Measurements from ENCODE around the gene MYO7B. TPM values are rescaled to one million over a fixed set of nuclear protein-coding genes. Genes with fewer than 3 reads are reported as not detected.
"Not testable (repeated sequence)": the region's sequence is repeated elsewhere in the genome, so short reads cannot be mapped to it uniquely, and the experiment has no call there.

MYO7B gene
- total RNA-seq, 4 donors from 2014 or later, result 0.07 to 0.83 (median 0.51) TPM; not detected in 1

- Histone ChIP-seq H3K4me1 (no peaks in the 10 kb centered on the region), H3K4me3 (no peak overlapping the region), H3K27ac (no peak overlapping the region), H3K36me3 (no peaks in the 10 kb centered on the region), H3K9me3 (no peaks in the 10 kb centered on the region), H3K27me3 (no peaks in the 10 kb centered on the region)
- no peak for TF ChIP-seq POLR2A (IDR thresholded peaks at IDR 0.05)
- TF ChIP-seq, protein P1, sequence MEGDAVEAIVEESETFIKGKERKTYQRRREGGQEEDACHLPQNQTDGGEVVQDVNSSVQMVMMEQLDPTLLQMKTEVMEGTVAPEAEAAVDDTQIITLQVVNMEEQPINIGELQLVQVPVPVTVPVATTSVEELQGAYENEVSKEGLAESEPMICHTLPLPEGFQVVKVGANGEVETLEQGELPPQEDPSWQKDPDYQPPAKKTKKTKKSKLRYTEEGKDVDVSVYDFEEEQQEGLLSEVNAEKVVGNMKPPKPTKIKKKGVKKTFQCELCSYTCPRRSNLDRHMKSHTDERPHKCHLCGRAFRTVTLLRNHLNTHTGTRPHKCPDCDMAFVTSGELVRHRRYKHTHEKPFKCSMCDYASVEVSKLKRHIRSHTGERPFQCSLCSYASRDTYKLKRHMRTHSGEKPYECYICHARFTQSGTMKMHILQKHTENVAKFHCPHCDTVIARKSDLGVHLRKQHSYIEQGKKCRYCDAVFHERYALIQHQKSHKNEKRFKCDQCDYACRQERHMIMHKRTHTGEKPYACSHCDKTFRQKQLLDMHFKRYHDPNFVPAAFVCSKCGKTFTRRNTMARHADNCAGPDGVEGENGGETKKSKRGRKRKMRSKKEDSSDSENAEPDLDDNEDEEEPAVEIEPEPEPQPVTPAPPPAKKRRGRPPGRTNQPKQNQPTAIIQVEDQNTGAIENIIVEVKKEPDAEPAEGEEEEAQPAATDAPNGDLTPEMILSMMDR (IDR thresholded peaks at IDR 0.05 in 4 of 5, conservative IDR thresholded peaks at IDR 0.05 in 1 of 5), result no peak
- no peak for DNase-seq
- ATAC-seq, result no peak
- in situ Hi-C loops (cut with MboI; ENCODE audit: low sequenced_read_pairs in 4 of 4), result no loop called here
- intact Hi-C loops (cut with DNase I; ENCODE audit: low total_unique reads), result no loop called here
Observed at GRCh38 chr2:127536707-127537541, 1.4 kb downstream of the MYO7B start.

GRCh38 chr2:127537644-127538043 is 2.2 kb downstream of the MYO7B start:
- H3K27me3 ChIP-seq, result no peaks in the 10 kb centered on the region
- ATAC-seq (no peak), DNase-seq (no peak)
- no peaks in the 10 kb centered on the region for H3K36me3 ChIP-seq
- no peaks in the 10 kb centered on the region for H3K9me3 ChIP-seq
- no peak overlapping the region for H3K27ac ChIP-seq
- intact Hi-C loops (cut with DNase I; ENCODE audit: low total_unique reads), result no loop called here
- TF ChIP-seq, protein P1 (IDR thresholded peaks at IDR 0.05 in 4 of 5, conservative IDR thresholded peaks at IDR 0.05 in 1 of 5), result no peak
- no peak for TF ChIP-seq POLR2A (IDR thresholded peaks at IDR 0.05)
- in situ Hi-C loops (cut with MboI; ENCODE audit: low sequenced_read_pairs in 4 of 4), result no loop called here
- H3K4me3 ChIP-seq, result no peak overlapping the region
- no peaks in the 10 kb centered on the region for H3K4me1 ChIP-seq

DNA sequence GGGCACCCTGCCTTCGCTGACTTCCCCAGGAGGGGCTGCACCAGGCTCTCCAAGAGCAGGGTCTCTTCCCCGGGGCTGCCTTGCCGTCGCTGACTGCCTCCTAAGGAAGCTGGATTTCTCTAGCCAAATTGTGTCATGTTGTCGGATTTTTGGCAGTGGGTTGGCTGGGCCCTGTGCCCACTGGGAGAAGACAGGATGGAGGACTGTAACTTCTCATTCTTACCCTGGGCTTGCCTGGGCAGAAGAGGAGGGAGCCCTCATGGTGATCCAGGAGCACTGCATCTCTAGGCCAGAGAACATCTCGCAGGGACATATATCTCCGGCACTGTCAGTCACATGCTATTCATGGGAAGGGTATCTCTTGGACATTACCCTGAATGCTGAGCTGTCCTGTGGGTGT is 6.3 kb downstream of the MYO7B start:
- no peak for ATAC-seq
- H3K36me3 ChIP-seq, result no peaks in the 10 kb centered on the region
- no peaks in the 10 kb centered on the region for H3K9me3 ChIP-seq
- no peak for DNase-seq
- in situ Hi-C loops (cut with MboI; ENCODE audit: low sequenced_read_pairs in 4 of 4) (no loop called here), intact Hi-C loops (cut with DNase I; ENCODE audit: low total_unique reads) (no loop called here)
- no peak overlapping the region for H3K4me3 ChIP-seq
- TF ChIP-seq, protein P1 (IDR thresholded peaks at IDR 0.05 in 4 of 5, conservative IDR thresholded peaks at IDR 0.05 in 1 of 5), result no peak
- TF ChIP-seq POLR2A (IDR thresholded peaks at IDR 0.05), result no peak
- no peaks in the 10 kb centered on the region for H3K27me3 ChIP-seq
- no peaks in the 10 kb centered on the region for H3K4me1 ChIP-seq
- H3K27ac ChIP-seq, result no peak overlapping the region

- TF ChIP-seq, protein P1 (IDR thresholded peaks at IDR 0.05 in 4 of 5, conservative IDR thresholded peaks at IDR 0.05 in 1 of 5), result no peak
- TF ChIP-seq POLR2A (IDR thresholded peaks at IDR 0.05), result no peak
- H3K9me3 ChIP-seq, result no peaks in the 10 kb centered on the region
- no peaks in the 10 kb centered on the region for H3K4me1 ChIP-seq
- no peaks in the 10 kb centered on the region for H3K36me3 ChIP-seq
- no peak overlapping the region for H3K4me3 ChIP-seq
- intact Hi-C loops (cut with DNase I; ENCODE audit: low total_unique reads), result no loop called here
- ATAC-seq (no peak), DNase-seq (no peak)
- H3K27me3 ChIP-seq, result no peaks in the 10 kb centered on the region
- no peak overlapping the region for H3K27ac ChIP-seq
- in situ Hi-C loops (cut with MboI; ENCODE audit: low sequenced_read_pairs in 4 of 4), result no loop called here
Observed at GRCh38 chr2:127542231-127542630, 6.7 kb downstream of the MYO7B start.

DNA sequence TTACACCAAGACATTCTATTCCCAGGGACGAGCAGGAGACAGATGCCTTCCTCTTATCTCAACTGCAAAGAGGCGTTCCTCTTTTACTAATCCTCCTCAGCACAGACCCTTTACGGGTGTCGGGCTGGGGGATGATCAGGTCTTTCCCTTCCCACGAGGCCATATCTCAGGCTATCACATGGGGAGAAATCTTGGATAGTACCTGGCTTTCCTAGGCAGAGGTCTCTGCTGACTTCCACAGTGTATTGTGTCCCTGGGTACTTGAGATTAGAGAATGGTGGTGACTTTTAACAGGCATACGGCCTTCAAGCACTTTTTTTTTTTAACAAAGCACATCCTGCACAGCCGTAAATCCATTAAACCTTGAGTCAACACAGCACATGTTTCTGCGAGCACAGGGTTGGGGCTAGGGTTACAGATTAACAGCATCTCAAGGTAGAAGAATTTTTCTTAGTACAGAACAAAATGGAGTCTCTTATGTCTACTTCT is 7.6 kb downstream of the MYO7B start:
- intact Hi-C loops (cut with DNase I; ENCODE audit: low total_unique reads); H3K4me1 ChIP-seq; H3K27me3 ChIP-seq; ATAC-seq; H3K27ac ChIP-seq; DNase-seq; H3K36me3 ChIP-seq; H3K9me3 ChIP-seq; H3K4me3 ChIP-seq; in situ Hi-C loops (cut with MboI; ENCODE audit: low sequenced_read_pairs in 4 of 4): not testable (repeated sequence)
